Brain microvascular endothelial cell (primary cell): ENCODE data around the gene YWHAG.
A peak's percentile ranks its signal among the peaks of the same experiment; 100 is the strongest.
"Not testable (repeated sequence)": the region's sequence is repeated elsewhere in the genome, so short reads cannot be mapped to it uniquely, and the experiment has no call there.

ENCODE experiments used
- DNase-seq: peaks from one replicate; pipeline ENCODE4 v3.0.0-alpha.2; 2020
- H3K27ac ChIP-seq: fragments of 250-450 bp; sonication (Bioruptor Pico); 2 replicates; pipeline ENCODE4 v1.5.1; 2020; ENCODE audit warnings: mild to moderate bottlenecking, moderate library complexity
- H3K27me3 ChIP-seq: fragments of 250-450 bp; sonication (Bioruptor Pico); replicated peaks from 2 replicates; pipeline ENCODE4 v1.5.1; 2020; ENCODE audit warnings: mild to moderate bottlenecking
- H3K36me3 ChIP-seq: fragments of 250-450 bp; sonication (Bioruptor Pico); replicated peaks from 2 replicates; pipeline ENCODE4 v1.5.1; 2020; ENCODE audit warnings: mild to moderate bottlenecking
- H3K4me3 ChIP-seq: 2 replicates; pipeline ENCODE4 v1.5.1; 2011; ENCODE audit warnings: low read depth, mild to moderate bottlenecking, control low read depth, low read length, moderate library complexity
- in situ Hi-C: cut with HindIII; loops from 2 replicates; pipeline ENCODE4 v1.10.0; 2017; ENCODE audit warnings: low sequenced_read_pairs, low pct_ligation_motif_present
- TF ChIP-seq, protein P1 (sequence below): IDR thresholded peaks from 2 replicates; pipeline ENCODE4 v1.5.1; 2011; ENCODE audit warnings: low read depth, mild to moderate bottlenecking, moderate library complexity, low read length, control low read depth, inconsistent platforms; ENCODE audit errors: missing control alignments

The YWHAG gene

DNA sequence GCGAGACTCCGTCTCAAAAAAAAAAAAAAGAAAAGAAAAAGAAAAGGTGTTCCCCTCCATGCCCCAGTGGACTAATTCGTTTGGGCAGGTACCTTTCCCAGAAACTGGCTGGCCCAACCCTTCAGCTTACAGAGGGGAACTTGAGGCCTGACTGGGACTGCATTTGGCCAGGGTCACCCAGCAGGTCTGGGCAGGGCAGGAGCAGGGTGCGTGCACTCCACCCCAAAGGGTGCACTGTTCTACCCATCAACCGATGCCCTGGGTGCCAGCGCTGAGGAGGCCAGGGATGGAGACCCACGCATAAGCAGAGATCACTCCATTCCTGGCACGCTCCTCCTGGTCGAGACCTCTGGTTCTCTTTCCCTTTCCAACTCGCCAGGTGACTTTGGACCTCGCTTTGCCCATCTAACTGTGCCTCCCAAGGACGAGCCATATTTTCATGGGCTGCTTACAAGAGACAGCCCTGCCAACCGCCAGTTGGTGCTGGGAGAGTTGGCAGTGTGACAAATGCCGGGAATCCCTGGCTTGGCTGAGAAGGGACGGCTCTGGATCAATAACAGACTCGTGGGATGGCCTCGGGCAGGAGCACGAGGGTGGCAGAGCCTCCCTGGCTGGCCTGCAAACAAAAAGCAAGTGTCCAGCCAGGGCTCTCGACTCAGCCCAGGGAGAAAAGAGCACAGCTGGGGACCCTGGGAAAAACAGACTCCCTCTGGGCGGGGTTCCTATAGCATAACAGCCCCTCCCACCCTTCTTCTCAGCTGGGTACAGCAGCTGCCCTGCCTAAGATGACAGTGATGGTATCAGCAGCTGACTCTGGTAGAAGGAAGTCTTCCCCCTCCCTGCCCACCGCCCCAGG is 48.5 kb downstream of the YWHAG start:
- no peaks in the 10 kb centered on the region for H3K36me3 ChIP-seq
- TF ChIP-seq, protein P1, sequence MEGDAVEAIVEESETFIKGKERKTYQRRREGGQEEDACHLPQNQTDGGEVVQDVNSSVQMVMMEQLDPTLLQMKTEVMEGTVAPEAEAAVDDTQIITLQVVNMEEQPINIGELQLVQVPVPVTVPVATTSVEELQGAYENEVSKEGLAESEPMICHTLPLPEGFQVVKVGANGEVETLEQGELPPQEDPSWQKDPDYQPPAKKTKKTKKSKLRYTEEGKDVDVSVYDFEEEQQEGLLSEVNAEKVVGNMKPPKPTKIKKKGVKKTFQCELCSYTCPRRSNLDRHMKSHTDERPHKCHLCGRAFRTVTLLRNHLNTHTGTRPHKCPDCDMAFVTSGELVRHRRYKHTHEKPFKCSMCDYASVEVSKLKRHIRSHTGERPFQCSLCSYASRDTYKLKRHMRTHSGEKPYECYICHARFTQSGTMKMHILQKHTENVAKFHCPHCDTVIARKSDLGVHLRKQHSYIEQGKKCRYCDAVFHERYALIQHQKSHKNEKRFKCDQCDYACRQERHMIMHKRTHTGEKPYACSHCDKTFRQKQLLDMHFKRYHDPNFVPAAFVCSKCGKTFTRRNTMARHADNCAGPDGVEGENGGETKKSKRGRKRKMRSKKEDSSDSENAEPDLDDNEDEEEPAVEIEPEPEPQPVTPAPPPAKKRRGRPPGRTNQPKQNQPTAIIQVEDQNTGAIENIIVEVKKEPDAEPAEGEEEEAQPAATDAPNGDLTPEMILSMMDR, result peak; percentile 14
- in situ Hi-C loops, result no loop called here
- H3K27me3 ChIP-seq, result no peaks in the 10 kb centered on the region
- DNase-seq, result no peak
- no peak overlapping the region for H3K4me3 ChIP-seq
- H3K27ac ChIP-seq, result no peak overlapping the region

DNA sequence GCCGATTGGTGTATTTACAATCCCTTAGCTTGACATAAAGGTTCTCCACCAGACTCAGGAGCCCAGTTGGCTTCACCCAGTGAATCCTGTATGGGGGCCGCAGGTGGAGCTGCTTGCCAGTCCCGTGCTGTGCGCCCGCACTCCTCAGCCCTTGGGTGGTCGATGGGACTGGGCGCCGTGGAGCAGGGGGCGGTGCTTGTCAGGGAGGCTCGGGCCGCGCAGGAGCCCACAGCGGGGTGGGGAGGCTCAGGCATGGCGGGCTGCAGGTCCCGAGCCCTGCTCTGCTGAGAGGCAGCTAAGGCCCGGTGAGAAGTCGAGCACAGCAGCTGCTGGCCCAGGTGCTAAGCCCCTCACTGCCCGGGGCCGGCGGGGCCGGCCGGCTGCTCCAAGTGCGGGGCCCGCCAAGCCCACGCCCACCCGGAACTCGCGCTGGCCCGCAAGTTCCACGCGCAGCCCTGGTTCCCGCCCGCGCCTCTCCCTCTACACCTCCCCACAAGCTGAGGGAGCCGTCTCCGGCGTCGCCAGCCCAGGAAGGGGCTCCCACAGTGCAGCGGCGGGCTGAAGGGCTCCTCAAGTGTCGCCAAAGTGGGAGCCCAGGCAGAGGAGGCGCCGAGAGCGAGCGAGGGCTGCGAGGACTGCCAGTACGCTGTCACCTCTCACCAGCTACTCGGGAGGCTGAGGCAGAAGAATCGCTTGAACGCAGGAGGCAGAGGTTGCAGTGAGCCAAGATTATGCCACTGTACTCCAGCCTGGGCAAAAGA is 49.3 kb downstream of the YWHAG start:
- DNase-seq, H3K4me3 ChIP-seq, in situ Hi-C loops, H3K27me3 ChIP-seq, H3K27ac ChIP-seq, H3K36me3 ChIP-seq: not testable (repeated sequence)

DNA sequence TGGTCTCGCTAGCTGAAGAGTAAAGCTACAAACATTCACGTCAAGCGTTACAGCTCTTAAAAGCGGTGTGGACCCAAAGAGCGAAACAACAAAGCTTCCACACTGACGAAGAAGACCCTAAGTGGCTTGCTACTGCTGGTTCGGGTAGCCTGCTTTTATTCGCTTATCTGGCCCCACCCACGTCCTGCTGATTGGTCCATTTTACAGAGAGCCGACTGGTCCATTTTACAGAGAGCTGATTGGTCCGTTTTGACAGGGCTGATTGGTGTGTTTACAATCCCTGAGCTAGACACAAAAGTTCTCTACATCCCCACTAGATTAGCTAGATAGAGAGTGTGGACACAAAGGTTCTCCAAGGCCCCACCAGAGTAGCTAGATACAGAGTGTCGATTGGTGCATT is 49.9 kb downstream of the YWHAG start:
- H3K36me3 ChIP-seq, H3K27me3 ChIP-seq, DNase-seq, in situ Hi-C loops, H3K27ac ChIP-seq, H3K4me3 ChIP-seq: not testable (repeated sequence)

DNA sequence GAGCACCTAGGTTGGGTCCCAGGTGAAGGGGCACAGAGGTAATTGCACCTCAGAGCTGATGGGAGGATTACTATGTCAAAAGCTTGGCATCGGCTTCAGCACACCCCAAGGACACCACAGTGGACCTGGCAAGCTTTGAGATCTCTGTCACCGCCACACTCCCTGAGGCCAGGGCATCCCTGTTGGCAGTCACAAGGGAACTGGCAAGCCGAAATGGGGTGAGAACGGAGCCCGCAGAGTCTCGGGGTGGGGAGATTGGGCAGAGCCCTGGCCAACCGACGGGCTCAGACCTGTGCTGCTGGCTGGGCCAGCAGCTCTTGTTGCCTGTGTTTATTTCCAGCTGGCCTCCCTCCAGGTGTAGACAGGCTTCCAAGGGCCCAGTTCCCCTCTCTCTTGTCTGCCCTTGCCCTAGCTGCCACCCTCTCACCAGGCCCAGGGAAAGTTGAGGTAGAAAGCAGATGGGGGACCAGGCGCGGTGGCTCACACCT is 53.9 kb downstream of the YWHAG start:
- no peak overlapping the region for H3K27ac ChIP-seq
- DNase-seq, result no peak
- H3K4me3 ChIP-seq, result no peak overlapping the region
- in situ Hi-C loops, result no loop called here
- H3K36me3 ChIP-seq, result no peaks in the 10 kb centered on the region
- H3K27me3 ChIP-seq, result no peaks in the 10 kb centered on the region
- TF ChIP-seq, protein P1, result no peak

DNA sequence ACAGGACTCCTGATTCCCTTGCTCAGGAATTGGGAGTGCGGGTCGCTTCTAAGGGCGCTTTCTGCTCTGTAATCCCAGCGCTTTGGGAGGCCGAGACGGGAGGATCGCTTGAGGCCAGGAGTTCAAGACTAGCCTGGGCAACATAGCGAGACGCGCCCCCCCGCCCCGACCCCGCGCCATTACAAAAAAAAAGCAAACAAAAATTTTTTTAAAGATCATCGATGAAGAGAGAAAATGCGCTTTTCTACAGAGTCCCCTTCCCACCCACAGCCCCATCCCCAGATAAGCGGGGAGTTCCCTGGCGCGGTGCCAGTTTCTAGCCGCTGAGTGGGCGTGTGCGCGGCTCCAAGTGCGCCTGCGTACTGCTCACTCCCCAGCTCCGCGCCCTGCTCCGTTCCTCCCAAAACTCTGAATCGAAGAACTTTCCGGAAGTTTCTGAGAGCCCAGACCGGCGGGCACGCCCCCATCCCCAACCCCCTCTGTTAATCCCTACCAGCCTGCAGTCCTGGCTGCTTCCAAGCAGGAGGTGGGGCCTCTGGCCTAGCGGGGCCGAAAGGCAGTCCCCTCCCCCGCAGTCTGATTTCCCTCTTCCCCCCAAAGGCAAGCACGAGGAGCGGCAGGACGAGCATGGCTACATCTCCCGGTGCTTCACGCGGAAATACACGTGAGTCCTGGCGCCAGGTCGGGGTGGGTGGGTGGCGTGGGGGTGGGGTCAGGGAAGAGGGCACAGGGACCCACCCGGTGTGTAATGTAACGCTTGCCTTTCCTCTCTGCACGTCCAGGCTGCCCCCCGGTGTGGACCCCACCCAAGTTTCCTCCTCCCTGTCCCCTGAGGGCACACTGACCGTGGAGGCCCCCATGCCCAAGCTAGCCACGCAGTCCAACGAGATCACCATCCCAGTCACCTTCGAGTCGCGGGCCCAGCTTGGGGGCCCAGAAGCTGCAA is 55.3 kb downstream of the YWHAG start:
- Histone ChIP-seq H3K27me3 (no peaks in the 10 kb centered on the region), H3K36me3 (no peaks in the 10 kb centered on the region), H3K4me3 (peak overlapping the region; percentile 90), H3K27ac (peak overlapping the region; percentile 69)
- DNase-seq, result peak; percentile 78
- TF ChIP-seq, protein P1, result no peak
- in situ Hi-C loops, result no loop called here

DNA sequence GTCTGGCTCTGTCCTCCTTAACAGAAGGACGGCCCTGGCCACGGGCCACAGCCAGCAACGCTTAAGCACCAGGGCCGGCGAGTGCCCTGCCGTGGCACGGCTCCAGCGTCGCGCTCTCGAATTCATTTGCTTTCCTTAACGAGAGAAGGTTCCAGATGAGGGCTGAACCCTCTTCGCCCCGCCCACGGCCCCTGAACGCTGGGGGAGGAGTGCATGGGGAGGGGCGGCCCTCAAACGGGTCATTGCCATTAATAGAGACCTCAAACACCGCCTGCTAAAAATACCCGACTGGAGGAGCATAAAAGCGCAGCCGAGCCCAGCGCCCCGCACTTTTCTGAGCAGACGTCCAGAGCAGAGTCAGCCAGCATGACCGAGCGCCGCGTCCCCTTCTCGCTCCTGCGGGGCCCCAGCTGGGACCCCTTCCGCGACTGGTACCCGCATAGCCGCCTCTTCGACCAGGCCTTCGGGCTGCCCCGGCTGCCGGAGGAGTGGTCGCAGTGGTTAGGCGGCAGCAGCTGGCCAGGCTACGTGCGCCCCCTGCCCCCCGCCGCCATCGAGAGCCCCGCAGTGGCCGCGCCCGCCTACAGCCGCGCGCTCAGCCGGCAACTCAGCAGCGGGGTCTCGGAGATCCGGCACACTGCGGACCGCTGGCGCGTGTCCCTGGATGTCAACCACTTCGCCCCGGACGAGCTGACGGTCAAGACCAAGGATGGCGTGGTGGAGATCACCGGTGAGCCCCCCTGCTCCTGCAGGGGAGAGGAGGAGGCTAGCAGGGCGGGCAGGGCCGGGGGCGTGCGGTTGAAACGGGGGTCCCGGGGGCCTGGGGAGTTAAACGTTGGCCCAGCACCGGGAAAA is 56.2 kb downstream of the YWHAG start, which contains the start of gene HSPB1:
TSS of gene HSPB1 (plus strand) at position 327 of the 855 bp plus-strand sequence. CDS start at position 367, 40 bp downstream.
- TF ChIP-seq, protein P1, result no peak
- DNase-seq, result peak; percentile 86
- Histone ChIP-seq H3K27me3 (no peaks in the 10 kb centered on the region), H3K27ac (peak within 1 kb of the TSS; percentile 69), H3K36me3 (no peaks in the 10 kb centered on the region), H3K4me3 (peak within 1 kb of the TSS; percentile 90)
- in situ Hi-C loops, result no loop called here
